Liver (tissue), 9 donors: ENCODE measurements around the gene TDRD9. TPM values are rescaled to one million over a fixed set of nuclear protein-coding genes. Genes with fewer than 3 reads are reported as not detected.

ENCODE experiments used
- DNase-seq: peaks from one replicate; pipeline ENCODE4 v3.0.0-alpha.2; 2017; ENCODE audit warnings: low spot score
- H3K27ac ChIP-seq, 2 donors: one replicate each; pipeline ENCODE4 v1.7.0; 2013; ENCODE audit warnings: inconsistent platforms in 2 of 2, low read length in 2 of 2, control low read depth in 1 of 2, low read depth in 1 of 2, mild to moderate bottlenecking in 1 of 2
- H3K27me3 ChIP-seq, 4 donors: one replicate each; pipeline versions ENCODE4 v1.6.1 to v1.7.0; 2013; ENCODE audit warnings: low read length in 3 of 4, inconsistent platforms in 1 of 4, mild to moderate bottlenecking in 1 of 4, moderate library complexity in 1 of 4; ENCODE audit not compliant: control insufficient read depth in 4 of 4, insufficient read depth in 4 of 4
- H3K36me3 ChIP-seq, 4 donors: one replicate each; pipeline versions ENCODE4 v1.6.1 to v1.7.0; 2013; ENCODE audit warnings: low read length in 3 of 4, mild to moderate bottlenecking in 3 of 4, low read depth in 1 of 4, moderate library complexity in 1 of 4; ENCODE audit not compliant: control insufficient read depth in 4 of 4, insufficient read depth in 3 of 4
- H3K4me1 ChIP-seq, 4 donors: one replicate each; pipeline versions ENCODE4 v1.6.1 to v1.7.0; 2013; ENCODE audit warnings: low read length in 3 of 4, mild to moderate bottlenecking in 3 of 4, moderate library complexity in 1 of 4; ENCODE audit not compliant: control insufficient read depth in 4 of 4, insufficient read depth in 4 of 4
- H3K4me3 ChIP-seq, 3 donors: one replicate each; pipeline versions ENCODE4 v1.6.1 to v1.7.0; 2013; ENCODE audit warnings: low read length in 3 of 3, control low read depth in 1 of 3, low read depth in 1 of 3, mild to moderate bottlenecking in 1 of 3
- H3K9ac ChIP-seq, 2 donors: one replicate each; pipeline ENCODE4 v1.7.0; 2013; ENCODE audit warnings: low read length in 2 of 2, mild to moderate bottlenecking in 2 of 2, moderate library complexity in 2 of 2, control low read depth in 1 of 2, low read depth in 1 of 2
- H3K9me3 ChIP-seq, 4 donors: one replicate each; pipeline versions ENCODE4 v1.6.1 to v1.7.0; 2013; ENCODE audit warnings: low read length in 3 of 4; ENCODE audit not compliant: control insufficient read depth in 4 of 4
- ATF3 ChIP-seq: IDR thresholded peaks from 2 replicates; pipeline ENCODE4 v1.6.1; 2016; ENCODE audit warnings: antibody characterized with exemption
- CTCF ChIP-seq: fragments of 150-350 bp; IDR thresholded peaks from 2 replicates; pipeline ENCODE4 v1.5.1; 2017; ENCODE audit warnings: improper control_type of control experiment, low read depth, low read length; ENCODE audit not compliant: missing input control
- EGR1 ChIP-seq, 2 donors: IDR thresholded peaks; 2 replicates each; pipeline ENCODE4 v1.6.1; 2016 to 2018; ENCODE audit warnings: antibody characterized with exemption in 2 of 2, low read depth in 2 of 2
- FOXA1 ChIP-seq: IDR thresholded peaks from 2 replicates; pipeline ENCODE4 v1.6.1; 2016; ENCODE audit warnings: antibody characterized with exemption
- FOXA2 ChIP-seq: IDR thresholded peaks from 2 replicates; pipeline ENCODE4 v1.6.1; 2016; ENCODE audit warnings: antibody characterized with exemption
- GABPA ChIP-seq, 2 donors: IDR thresholded peaks in 1 of 2; conservative IDR thresholded peaks in 1 of 2; 2 replicates each; pipeline ENCODE4 v1.6.1; 2016; ENCODE audit warnings: antibody characterized with exemption in 2 of 2, mild to moderate bottlenecking in 1 of 2, moderate library complexity in 1 of 2
- HNF4A ChIP-seq, 2 donors: conservative IDR thresholded peaks; 2 replicates each; pipeline ENCODE4 v1.6.1; 2016; ENCODE audit warnings: antibody characterized with exemption in 2 of 2, mild to moderate bottlenecking in 2 of 2
- HNF4G ChIP-seq: IDR thresholded peaks from 2 replicates; pipeline ENCODE4 v1.6.1; 2016; ENCODE audit warnings: antibody characterized with exemption
- MAX ChIP-seq: IDR thresholded peaks from 2 replicates; pipeline ENCODE4 v1.6.1; 2016; ENCODE audit warnings: antibody characterized with exemption
- NR2F2 ChIP-seq: IDR thresholded peaks from 2 replicates; pipeline ENCODE4 v1.6.1; 2016; ENCODE audit warnings: antibody characterized with exemption
- RAD21 ChIP-seq, 2 donors: IDR thresholded peaks; 2 replicates each; pipeline ENCODE4 v1.6.1; 2016; ENCODE audit warnings: antibody characterized with exemption in 2 of 2, mild to moderate bottlenecking in 2 of 2
- REST ChIP-seq: IDR thresholded peaks from 2 replicates; pipeline ENCODE4 v1.6.1; 2016; ENCODE audit warnings: antibody characterized with exemption, mild to moderate bottlenecking
- RXRA ChIP-seq, 2 donors: IDR thresholded peaks; 2 replicates each; pipeline ENCODE4 v1.6.1; 2017 to 2018; ENCODE audit warnings: antibody characterized with exemption in 2 of 2, mild to moderate bottlenecking in 1 of 2
- SP1 ChIP-seq: IDR thresholded peaks from 2 replicates; pipeline ENCODE4 v1.6.1; 2018; ENCODE audit warnings: antibody characterized with exemption, mild to moderate bottlenecking
- ZBTB33 ChIP-seq: IDR thresholded peaks from 2 replicates; pipeline ENCODE4 v1.6.1; 2016; ENCODE audit warnings: antibody characterized with exemption
- whole genome bisulfite sequencing: extraction: QIAGEN DNeasy Blood & Tissue Kit; methylation state at CpG from one replicate; pipeline ENCODE4 v1.1.7; 2013; 5-methylcytosine and 5-hydroxymethylcytosine counted together
- polyA plus RNA-seq, 2 donors: library from polyadenylated mRNA; stranded (reverse) in 1 of 2; unstranded in 1 of 2; fragments of 200-250 nt in 1 of 2; fragments of >200 nt in 1 of 2; fragmentation: Nextera tagmentation in 1 of 2; extraction: Ambion mirVana in 1 of 2; gene quantifications; one replicate each; pipeline versions ENCODE4 v1.2.1 to v1.2.3, GENCODE V29; 2013 to 2015
- total RNA-seq, 2 donors: library from RNA; depleted of rRNA; stranded (reverse); fragments of >200 nt; gene quantifications; one replicate each; pipeline ENCODE4 v1.2.3, GENCODE V29; 2014
- donor health status: healthy.
- donor health status: healthy.
- donor health status: healthy.
- donor health status: healthy.
- donor health status: healthy.

The TDRD9 gene
- total and polyA plus RNA-seq, 4 donors: 0.12 to 1.0 (median 0.46) TPM

GRCh38 chr14:104049576-104050240, 121.5 kb downstream of the TDRD9 start:
- 71% methylated on average over 9 of the region's 9 CpGs for WGBS
- no peak for DNase-seq
- TF ChIP-seq RAD21 (IDR thresholded peaks at IDR 0.05) (no peak), FOXA2 (no peak), HNF4G (no peak), EGR1 (IDR thresholded peaks at IDR 0.05; ENCODE audit: low read depth in 2 of 2) (no peak), HNF4A (conservative IDR thresholded peaks at IDR 0.05) (no peak), ZBTB33 (no peak), CTCF (no peak), GABPA (IDR thresholded peaks at IDR 0.05 in 1 of 2, conservative IDR thresholded peaks at IDR 0.05 in 1 of 2) (no peak), RXRA (IDR thresholded peaks at IDR 0.05) (no peak), FOXA1 (no peak)
- no peak overlapping the region for H3K4me3 ChIP-seq
- no peak overlapping the region for H3K27ac ChIP-seq
- no peaks in the 10 kb centered on the region for H3K9me3 ChIP-seq
- no peaks in the 10 kb centered on the region for H3K36me3 ChIP-seq
- no peaks in the 10 kb centered on the region for H3K4me1 ChIP-seq
- no peaks in the 10 kb centered on the region for H3K27me3 ChIP-seq
- H3K9ac ChIP-seq: no peak overlapping the region

GRCh38 chr14:104051092-104051813, 123.0 kb downstream of the TDRD9 start:
- 85% methylated on average over 5 of the region's 5 CpGs for WGBS
- no peak for TF ChIP-seq ATF3
- TF ChIP-seq REST: no peak
- no peak for TF ChIP-seq EGR1 (IDR thresholded peaks at IDR 0.05; ENCODE audit: low read depth in 2 of 2)
- no peak for TF ChIP-seq SP1
- TF ChIP-seq HNF4A (conservative IDR thresholded peaks at IDR 0.05): no peak
- no peak for TF ChIP-seq ZBTB33
- TF ChIP-seq GABPA (IDR thresholded peaks at IDR 0.05 in 1 of 2, conservative IDR thresholded peaks at IDR 0.05 in 1 of 2): no peak
- no peak for TF ChIP-seq MAX
- TF ChIP-seq NR2F2: no peak
- TF ChIP-seq FOXA1: no peak

More at GRCh38 chr14:104051092-104051813, 123.0 kb downstream of the TDRD9 start:
- Histone ChIP-seq H3K4me3 (no peak overlapping the region), H3K27me3 (no peaks in the 10 kb centered on the region), H3K9ac (no peak overlapping the region), H3K9me3 (no peaks in the 10 kb centered on the region), H3K27ac (no peak overlapping the region), H3K36me3 (no peaks in the 10 kb centered on the region), H3K4me1 (no peaks in the 10 kb centered on the region)
- DNase-seq: no peak
